Testis (tissue), 3 donors: ENCODE data around the gene IRF9. TPM values are rescaled to one million over a fixed set of nuclear protein-coding genes. Genes with fewer than 3 reads are reported as not detected.

ENCODE experiments used
- DNase-seq: peaks from one replicate; pipeline ENCODE4 v3.0.0-alpha.2; 2019
- H3K27ac ChIP-seq, 2 donors: fragments of 200-600 bp; sonication (generic); one replicate each; pipeline ENCODE4 v1.5.1; 2019
- H3K27me3 ChIP-seq: fragments of 200-600 bp; sonication (generic); one replicate; pipeline ENCODE4 v1.5.1; 2019
- H3K36me3 ChIP-seq: fragments of 200-600 bp; sonication (generic); one replicate; pipeline ENCODE4 v1.5.1; 2017; ENCODE audit warnings: low read depth; ENCODE audit errors: missing control alignments
- H3K4me1 ChIP-seq: fragments of 200-600 bp; sonication (generic); one replicate; pipeline ENCODE4 v1.5.1; 2019
- H3K4me3 ChIP-seq, 2 donors: fragments of 200-600 bp; sonication (generic); one replicate each; pipeline ENCODE4 v1.5.1; 2017 to 2019
- H3K9me3 ChIP-seq: fragments of 200-600 bp; sonication (generic); one replicate; pipeline ENCODE4 v1.5.1; 2017
- CTCF ChIP-seq, 3 experiments: fragments of 450-650 bp in 2 of 3; fragments of 200-600 bp in 1 of 3; sonication (generic) in 1 of 3; IDR thresholded peaks; one replicate each; pipeline ENCODE4 v1.5.1; 2016 to 2019; ENCODE audit warnings: antibody characterized with exemption in 3 of 3, mild to moderate bottlenecking in 2 of 3, moderate library complexity in 1 of 3
- POLR2A ChIP-seq: fragments of 450-650 bp; IDR thresholded peaks from one replicate; pipeline ENCODE4 v1.6.1; 2017; ENCODE audit warnings: antibody characterized with exemption, mild to moderate bottlenecking, moderate library complexity
- WGBS, 2 donors: methylation state at CpG; one replicate each; pipeline ENCODE4 v1.1.5; 2018; 5-methylcytosine and 5-hydroxymethylcytosine counted together
- intact Hi-C: fragments of 100-400 bp; cut with DNase I; formaldehyde crosslinking; loops from one replicate; pipeline ENCODE4 v1.15.1; 2023; ENCODE audit warnings: low total_unique reads
- polyA plus RNA-seq: library from polyadenylated mRNA; stranded (reverse); fragments of 350-450 nt; fragmentation: Illumina TruSeq; extraction: RNeasy Lipid Tissue Mini Kit (QIAGEN cat#74804); gene quantifications from one replicate; pipeline ENCODE4 v1.2.3, GENCODE V29; 2014; ENCODE audit warnings: low read depth, low replicate concordance; ENCODE audit not compliant: insufficient read depth
- total RNA-seq, 2 donors: library from RNA; depleted of rRNA; stranded (reverse); fragments of >200 nt; gene quantifications; one replicate each; pipeline ENCODE4 v1.2.3, GENCODE V29; 2016

IRF9 gene
- total and polyA plus RNA-seq, 3 donors from 2014 or later, result 45.7 to 74.8 (median 56.2) TPM

GRCh38 chr14:24165785-24166184 lies 4.7 kb downstream of the IRF9 start:
- Histone ChIP-seq H3K4me3 (no peak overlapping the region), H3K9me3 (no peaks in the 10 kb centered on the region), H3K27ac (no peak overlapping the region), H3K27me3 (no peaks in the 10 kb centered on the region), H3K36me3 (no peaks in the 10 kb centered on the region), H3K4me1 (peaks cover 14% of the 10 kb centered on the region)
- intact Hi-C loops, result no loop called here
- TF ChIP-seq CTCF (IDR thresholded peaks at IDR 0.05) (no peak), POLR2A (no peak)
- 94 to 98% methylated on average over 5 of the region's 5 CpGs for WGBS, 2 donors
- DNase-seq, result no peak

- H3K27ac ChIP-seq, result no peak overlapping the region
- peaks cover 8% of the 10 kb centered on the region for H3K4me1 ChIP-seq
- no peaks in the 10 kb centered on the region for H3K36me3 ChIP-seq
- WGBS, 2 donors, result 86 to 93% methylated on average over 3 of the region's 3 CpGs
- no peak for TF ChIP-seq CTCF (IDR thresholded peaks at IDR 0.05)
- TF ChIP-seq POLR2A, result no peak
- no peaks in the 10 kb centered on the region for H3K27me3 ChIP-seq
- no peak overlapping the region for H3K4me3 ChIP-seq
- no peaks in the 10 kb centered on the region for H3K9me3 ChIP-seq
- intact Hi-C loops, result no loop called here
- DNase-seq, result no peak
Measured at GRCh38 chr14:24167469-24168114, 6.5 kb downstream of the IRF9 start.

- intact Hi-C loops, result no loop called here
- Histone ChIP-seq H3K27ac (no peak within 1 kb of the TSS), H3K4me1 (no peaks in the 10 kb centered on the region), H3K9me3 (no peaks in the 10 kb centered on the region), H3K36me3 (no peaks in the 10 kb centered on the region), H3K4me3 (peak within 1 kb of the TSS; percentile 17 to 50), H3K27me3 (no peaks in the 10 kb centered on the region)
- WGBS, 2 donors, result 33 to 40% methylated on average over 31 to 50 of the region's 63 CpGs
- peak; percentile 87 for DNase-seq
- no peak for TF ChIP-seq POLR2A
- TF ChIP-seq CTCF (IDR thresholded peaks at IDR 0.05), result no peak
Measured at GRCh38 chr14:24171422-24172260, 10.6 kb downstream of the IRF9 start, which contains the start of gene REC8. REC8 (plus strand) TSS chr14:24172080; CDS start chr14:24172553, 473 bp downstream.

GRCh38 chr14:24172261-24172860 lies 11.3 kb downstream of the IRF9 start:
- H3K9me3 ChIP-seq, result no peaks in the 10 kb centered on the region
- H3K27me3 ChIP-seq, result no peaks in the 10 kb centered on the region
- H3K4me1 ChIP-seq, result no peaks in the 10 kb centered on the region
- peak overlapping the region; percentile 17 to 50 for H3K4me3 ChIP-seq
- intact Hi-C loops, result no loop called here
- H3K36me3 ChIP-seq, result no peaks in the 10 kb centered on the region
- no peak overlapping the region for H3K27ac ChIP-seq
- WGBS, 2 donors, result 41 to 66% methylated on average over 7 to 30 of the region's 30 CpGs
- TF ChIP-seq CTCF (IDR thresholded peaks at IDR 0.05) (no peak), POLR2A (no peak)
- DNase-seq, result no peak
